ENCODE data around the gene PFN3.

Gene PFN3

GRCh38 chr5:177359860-177360259 lies 40.6 kb downstream of the PFN3 start:
- no peak for TF ChIP-seq CTCF (IDR thresholded peaks at IDR 0.05)
- no peak for DNase-seq (ENCODE audit: low spot score)
- Histone ChIP-seq H3K27ac (no peak overlapping the region), H3K4me3 (no peak overlapping the region)

GRCh38 chr5:177359451-177359851 lies 41.0 kb downstream of the PFN3 start:
- no peak overlapping the region for H3K4me3 ChIP-seq
- DNase-seq (ENCODE audit: low spot score), result no peak
- no peak for TF ChIP-seq CTCF (IDR thresholded peaks at IDR 0.05)

DNA sequence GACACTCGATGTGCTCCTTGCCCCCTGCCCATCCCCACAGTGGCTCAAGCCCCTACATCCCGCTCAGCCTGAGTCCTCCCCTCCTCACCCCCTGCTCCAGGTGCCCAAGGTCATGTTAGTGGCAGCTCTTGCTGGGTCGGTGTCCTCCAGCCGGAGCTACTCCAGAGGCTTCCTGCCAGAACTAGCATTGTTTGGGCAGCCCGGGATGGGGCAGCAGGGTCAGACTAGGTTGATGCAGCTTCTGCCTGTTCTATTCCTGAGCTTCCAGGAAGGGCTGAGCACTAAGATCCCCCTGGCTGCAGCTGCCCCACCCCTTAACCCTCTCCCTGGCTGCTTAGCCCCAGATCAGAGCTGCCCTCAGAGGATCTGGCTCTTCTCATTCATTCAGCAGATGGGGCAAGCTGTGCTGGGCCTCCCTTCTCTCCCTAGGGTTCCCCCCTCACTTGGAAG lies 42.1 kb downstream of the PFN3 start:
- DNase-seq (ENCODE audit: low spot score), result no peak
- peak overlapping the region; percentile 65 for H3K4me3 ChIP-seq
- no peak for TF ChIP-seq CTCF (IDR thresholded peaks at IDR 0.05)
- peak overlapping the region in 1 of 2 donors; percentile 64 for H3K27ac ChIP-seq

More at GRCh38 chr5:177359451-177359851, 41.0 kb downstream of the PFN3 start:
- H3K27ac ChIP-seq, result no peak overlapping the region

GRCh38 chr5:177357459-177358351 lies 42.8 kb downstream of the PFN3 start, which contains the start of gene RGS14:
RGS14 (plus strand) TSS chr5:177357924; CDS start chr5:177358025, 101 bp downstream.
- peak within 1 kb of the TSS in 1 of 2 donors; percentile 64 for H3K27ac ChIP-seq
- peak within 1 kb of the TSS; percentile 65 for H3K4me3 ChIP-seq
- no peak for DNase-seq (ENCODE audit: low spot score)
- no peak for TF ChIP-seq CTCF (IDR thresholded peaks at IDR 0.05)

GRCh38 chr5:177357146-177357458 lies 43.4 kb downstream of the PFN3 start:
- no peak for TF ChIP-seq CTCF (IDR thresholded peaks at IDR 0.05)
- Histone ChIP-seq H3K27ac (no peak overlapping the region), H3K4me3 (peak overlapping the region; percentile 65)
- DNase-seq (ENCODE audit: low spot score), result no peak

DNA sequence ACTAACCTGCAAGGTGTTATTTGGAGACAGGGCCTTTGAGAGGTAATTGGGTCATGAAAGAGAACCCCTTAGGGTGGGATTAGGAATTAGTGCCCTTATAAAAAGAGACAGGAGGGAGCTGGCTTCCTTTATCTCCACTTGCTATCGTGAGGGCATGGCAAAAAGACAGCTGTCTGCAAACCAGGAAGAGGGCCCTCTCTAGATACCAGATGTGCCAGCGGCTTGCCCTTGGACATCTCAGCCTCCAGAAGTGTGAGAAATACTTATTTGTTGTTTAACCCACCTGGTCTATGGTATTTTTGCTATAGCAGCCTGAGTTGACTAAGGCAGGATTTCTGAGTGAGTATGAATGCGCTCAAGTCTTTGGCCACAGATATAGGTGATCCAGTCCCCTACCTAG lies 43.7 kb downstream of the PFN3 start:
- no peak overlapping the region for H3K4me3 ChIP-seq
- TF ChIP-seq CTCF (IDR thresholded peaks at IDR 0.05), result no peak
- H3K27ac ChIP-seq, result no peak overlapping the region
- no peak for DNase-seq (ENCODE audit: low spot score)

- TF ChIP-seq CTCF (IDR thresholded peaks at IDR 0.05), result no peak
- no peak for DNase-seq (ENCODE audit: low spot score)
- H3K4me3 ChIP-seq, result no peak overlapping the region
- H3K27ac ChIP-seq, result no peak overlapping the region
Observed at GRCh38 chr5:177355868-177356168, 44.6 kb downstream of the PFN3 start.

Data from coronary artery (tissue), 2 donors.